ENCODE data around the gene ELOF1. TPM values are rescaled to one million over a fixed set of nuclear protein-coding genes. Genes with fewer than 3 reads are reported as not detected.
A peak's percentile ranks its signal among the peaks of the same experiment; 100 is the strongest.
"Not testable (repeated sequence)": the region's sequence is repeated elsewhere in the genome, so short reads cannot be mapped to it uniquely, and the experiment has no call there.

The ELOF1 gene
- 10 to 100 TPM; 21.9 to 33.5 (median 24.9) TPM for total RNA-seq
- long read RNA-seq, partial matches to known transcripts: 0 of 9 reads
- long read RNA-seq, other reads (novel, unspliced or antisense): 5 of 9 reads

- Histone ChIP-seq H3K36me3 (peaks cover 0 to 4% (median 2%) of the 10 kb centered on the region in 4 donors), H3K9me3 (no peaks in the 10 kb centered on the region), H3K4me3 (peak within 1 kb of the TSS; percentile 82 to 90 (median 87)), H3K4me1 (peaks cover 0 to 16% (median 6%) of the 10 kb centered on the region in 4 donors), H3K27ac (peak within 1 kb of the TSS; percentile 47 to 60 (median 58)), H3K27me3 (no peaks in the 10 kb centered on the region)
- intact Hi-C loops (cut with DNase I): no loop called here
- ATAC-seq (peak; percentile 98), DNase-seq (peak; percentile 99)
- TF ChIP-seq POLR2A (IDR thresholded peaks at IDR 0.05): peak; percentile 82
- TF ChIP-seq, protein P1, sequence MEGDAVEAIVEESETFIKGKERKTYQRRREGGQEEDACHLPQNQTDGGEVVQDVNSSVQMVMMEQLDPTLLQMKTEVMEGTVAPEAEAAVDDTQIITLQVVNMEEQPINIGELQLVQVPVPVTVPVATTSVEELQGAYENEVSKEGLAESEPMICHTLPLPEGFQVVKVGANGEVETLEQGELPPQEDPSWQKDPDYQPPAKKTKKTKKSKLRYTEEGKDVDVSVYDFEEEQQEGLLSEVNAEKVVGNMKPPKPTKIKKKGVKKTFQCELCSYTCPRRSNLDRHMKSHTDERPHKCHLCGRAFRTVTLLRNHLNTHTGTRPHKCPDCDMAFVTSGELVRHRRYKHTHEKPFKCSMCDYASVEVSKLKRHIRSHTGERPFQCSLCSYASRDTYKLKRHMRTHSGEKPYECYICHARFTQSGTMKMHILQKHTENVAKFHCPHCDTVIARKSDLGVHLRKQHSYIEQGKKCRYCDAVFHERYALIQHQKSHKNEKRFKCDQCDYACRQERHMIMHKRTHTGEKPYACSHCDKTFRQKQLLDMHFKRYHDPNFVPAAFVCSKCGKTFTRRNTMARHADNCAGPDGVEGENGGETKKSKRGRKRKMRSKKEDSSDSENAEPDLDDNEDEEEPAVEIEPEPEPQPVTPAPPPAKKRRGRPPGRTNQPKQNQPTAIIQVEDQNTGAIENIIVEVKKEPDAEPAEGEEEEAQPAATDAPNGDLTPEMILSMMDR (IDR thresholded peaks at IDR 0.05): peak in 1 of 4 donors; percentile 7
- 2% methylated on average over 46 of the region's 57 CpGs for WGBS (ENCODE audit: insufficient coverage, low coverage, low lambda C conversion rate, missing lambda C conversion rate)
Observed at GRCh38 chr19:11558881-11559828, at the start of gene ELOF1. Gene ELOF1 (minus strand): TSS chr19:11559230. CDS start chr19:11554347, 4,883 bp downstream.

DNA sequence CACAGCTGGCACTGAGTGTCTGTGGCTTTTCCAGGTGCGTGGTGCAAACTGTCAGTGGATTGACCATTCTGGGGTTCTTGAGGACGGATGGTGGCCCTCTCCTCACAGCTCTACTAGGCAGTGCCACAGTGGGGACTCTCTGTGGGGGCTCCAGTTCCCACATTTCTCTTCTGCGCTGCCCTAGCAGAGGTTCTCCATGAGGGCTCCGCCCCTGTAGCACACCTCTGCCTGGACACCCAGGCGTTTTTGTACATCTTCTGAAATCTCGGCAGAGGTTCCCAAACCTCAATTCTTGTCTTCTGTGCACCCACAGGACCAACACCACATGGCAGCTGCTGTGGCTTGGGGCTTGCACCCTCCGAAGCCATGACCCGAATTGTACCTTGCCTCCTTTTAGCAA, 47.5 kb upstream of the ELOF1 start:
- H3K36me3 ChIP-seq: no peaks in the 10 kb centered on the region
- no peak overlapping the region for H3K4me3 ChIP-seq
- no peak overlapping the region for H3K27ac ChIP-seq
- intact Hi-C loops (cut with DNase I): no loop called here
- no peaks in the 10 kb centered on the region for H3K9me3 ChIP-seq
- no peaks in the 10 kb centered on the region for H3K4me1 ChIP-seq
- no CpG with 5 or more reads among the region's 8 CpGs for whole genome bisulfite sequencing (ENCODE audit: insufficient coverage, low coverage, low lambda C conversion rate, missing lambda C conversion rate)
- no peaks in the 10 kb centered on the region for H3K27me3 ChIP-seq
- no peak for TF ChIP-seq POLR2A (IDR thresholded peaks at IDR 0.05)
- TF ChIP-seq, protein P1 (IDR thresholded peaks at IDR 0.05): no peak
- no peak for DNase-seq
- ATAC-seq: no peak

DNA sequence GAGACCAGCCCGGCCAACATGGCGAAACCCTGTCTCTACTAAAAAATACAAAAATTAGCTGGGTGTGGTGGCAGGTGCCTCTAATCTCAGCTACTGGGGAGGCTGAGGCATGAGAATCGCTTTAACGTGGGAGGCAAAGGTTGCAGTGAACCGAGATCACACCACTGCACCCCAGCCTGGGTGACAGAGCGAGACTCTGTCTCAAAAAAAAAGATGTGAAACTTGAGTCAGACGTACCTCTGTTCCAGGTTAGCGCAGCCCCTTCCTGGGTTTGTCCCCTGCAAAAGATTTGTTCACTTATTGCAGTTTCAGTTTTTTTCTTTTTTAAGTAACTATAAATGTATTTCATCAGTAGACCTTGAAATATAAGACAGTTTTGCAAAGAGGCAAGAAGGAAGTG, 40.7 kb upstream of the ELOF1 start:
- intact Hi-C loops (cut with DNase I); H3K27me3 ChIP-seq; H3K4me3 ChIP-seq; ATAC-seq; DNase-seq; H3K9me3 ChIP-seq; H3K27ac ChIP-seq; H3K36me3 ChIP-seq: not testable (repeated sequence)
- H3K4me1 ChIP-seq: peaks cover 0 to 11% (median 0%) of the 10 kb centered on the region in 4 donors
- WGBS (ENCODE audit: insufficient coverage, low coverage, low lambda C conversion rate, missing lambda C conversion rate): 78% methylated on average over 4 of the region's 8 CpGs

DNA sequence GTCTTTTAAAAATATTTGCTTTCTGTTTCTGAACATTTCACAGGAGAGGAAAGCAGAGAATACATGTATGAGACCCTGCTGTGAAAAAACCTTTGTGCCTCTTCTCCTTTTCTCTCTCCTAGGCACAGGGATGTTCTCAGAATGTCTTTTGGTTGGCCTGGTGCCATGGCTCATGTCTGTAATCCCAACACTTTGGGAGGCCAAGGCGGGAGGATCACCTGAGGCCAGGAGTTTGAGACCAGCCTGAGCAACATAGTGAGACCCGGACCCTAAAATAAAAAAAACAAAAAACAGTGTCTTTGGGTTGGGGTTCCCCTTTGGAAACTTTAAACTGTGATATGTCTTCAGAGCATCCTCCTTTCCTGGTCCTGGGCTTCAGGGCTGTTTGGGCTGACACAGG, 39.7 kb upstream of the ELOF1 start:
- DNase-seq (no peak), ATAC-seq (no peak)
- intact Hi-C loops (cut with DNase I): no loop called here
- H3K9me3 ChIP-seq: no peaks in the 10 kb centered on the region
- no peaks in the 10 kb centered on the region for H3K36me3 ChIP-seq
- WGBS (ENCODE audit: insufficient coverage, low coverage, low lambda C conversion rate, missing lambda C conversion rate): 86% methylated on average over 2 of the region's 2 CpGs
- no peak overlapping the region for H3K27ac ChIP-seq
- TF ChIP-seq, protein P1 (IDR thresholded peaks at IDR 0.05): no peak
- no peak for TF ChIP-seq POLR2A (IDR thresholded peaks at IDR 0.05)
- H3K27me3 ChIP-seq: no peaks in the 10 kb centered on the region
- H3K4me3 ChIP-seq: no peak overlapping the region
- peaks cover 0 to 11% (median 0%) of the 10 kb centered on the region in 4 donors for H3K4me1 ChIP-seq

DNA sequence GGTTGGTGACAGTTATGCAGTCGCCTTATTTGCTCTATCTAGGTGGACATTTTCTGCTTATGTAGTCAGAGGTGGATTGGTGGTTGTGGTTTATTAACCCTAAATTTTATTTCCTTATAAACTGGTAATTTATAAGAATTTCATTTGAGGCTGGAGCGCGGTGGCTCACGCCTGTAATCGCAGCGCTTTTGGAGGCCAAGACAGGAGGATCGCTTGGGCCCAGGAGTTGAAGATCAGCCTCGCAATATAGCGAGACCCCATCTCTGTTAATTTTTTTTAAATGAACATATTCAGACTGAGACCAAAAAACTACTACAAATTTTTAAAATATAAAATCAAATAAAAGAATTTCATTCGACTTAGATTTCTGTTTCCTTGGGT, 39.1 kb upstream of the ELOF1 start:
- intact Hi-C loops (cut with DNase I): no loop called here
- no peaks in the 10 kb centered on the region for H3K36me3 ChIP-seq
- peak overlapping the region in 2 of 3 donors; percentile 87 to 99 for H3K27ac ChIP-seq
- 76% methylated on average over 10 of the region's 10 CpGs for WGBS (ENCODE audit: insufficient coverage, low coverage, low lambda C conversion rate, missing lambda C conversion rate)
- no peaks in the 10 kb centered on the region for H3K27me3 ChIP-seq
- DNase-seq (no peak), ATAC-seq (no peak)
- H3K4me1 ChIP-seq: peaks cover 0 to 11% (median 0%) of the 10 kb centered on the region in 4 donors
- H3K9me3 ChIP-seq: no peaks in the 10 kb centered on the region
- H3K4me3 ChIP-seq: peak overlapping the region; percentile 79 to 97 (median 93)
- TF ChIP-seq, protein P1 (IDR thresholded peaks at IDR 0.05): no peak
- no peak for TF ChIP-seq POLR2A (IDR thresholded peaks at IDR 0.05)
